Peyer's patch (tissue), 4 donors: ENCODE data around the gene DPYD.

ENCODE experiments used
- POLR2A ChIP-seq, 2 donors: fragments of 450-650 bp; IDR thresholded peaks; one replicate each; pipeline ENCODE4 v1.5.1; 2017; ENCODE audit warnings: antibody characterized with exemption in 2 of 2, mild to moderate bottlenecking in 2 of 2, moderate library complexity in 2 of 2
- TF ChIP-seq, protein P1 (sequence below), 6 experiments: fragments of 450-650 bp in 4 of 6; fragments of 200-600 bp in 2 of 6; sonication (generic) in 1 of 6; IDR thresholded peaks; one replicate each; pipeline ENCODE4 v1.5.1; 2017 to 2019; ENCODE audit warnings: antibody characterized with exemption in 6 of 6, mild to moderate bottlenecking in 3 of 6, moderate library complexity in 1 of 6

DNA sequence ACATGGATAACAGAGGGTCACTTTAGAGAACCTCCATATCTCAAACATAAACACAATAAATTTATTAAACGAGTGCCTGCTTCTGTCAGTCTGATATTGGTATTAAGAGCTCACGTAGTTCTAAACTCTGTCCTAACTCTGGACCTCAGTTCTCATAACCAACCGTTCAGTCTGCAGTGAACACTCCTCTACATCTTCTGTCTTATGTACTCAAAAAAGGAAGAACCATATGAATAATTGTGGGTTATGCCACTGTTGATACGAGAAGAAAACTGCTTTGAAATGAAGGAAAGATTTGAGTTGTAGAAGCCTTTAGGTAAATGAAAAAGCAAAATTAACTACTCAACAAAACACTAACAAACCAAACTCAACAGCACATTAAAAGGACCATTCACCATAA, 53.7 kb downstream of the DPYD start:
- no peak for TF ChIP-seq POLR2A (IDR thresholded peaks at IDR 0.05)
- TF ChIP-seq, protein P1, sequence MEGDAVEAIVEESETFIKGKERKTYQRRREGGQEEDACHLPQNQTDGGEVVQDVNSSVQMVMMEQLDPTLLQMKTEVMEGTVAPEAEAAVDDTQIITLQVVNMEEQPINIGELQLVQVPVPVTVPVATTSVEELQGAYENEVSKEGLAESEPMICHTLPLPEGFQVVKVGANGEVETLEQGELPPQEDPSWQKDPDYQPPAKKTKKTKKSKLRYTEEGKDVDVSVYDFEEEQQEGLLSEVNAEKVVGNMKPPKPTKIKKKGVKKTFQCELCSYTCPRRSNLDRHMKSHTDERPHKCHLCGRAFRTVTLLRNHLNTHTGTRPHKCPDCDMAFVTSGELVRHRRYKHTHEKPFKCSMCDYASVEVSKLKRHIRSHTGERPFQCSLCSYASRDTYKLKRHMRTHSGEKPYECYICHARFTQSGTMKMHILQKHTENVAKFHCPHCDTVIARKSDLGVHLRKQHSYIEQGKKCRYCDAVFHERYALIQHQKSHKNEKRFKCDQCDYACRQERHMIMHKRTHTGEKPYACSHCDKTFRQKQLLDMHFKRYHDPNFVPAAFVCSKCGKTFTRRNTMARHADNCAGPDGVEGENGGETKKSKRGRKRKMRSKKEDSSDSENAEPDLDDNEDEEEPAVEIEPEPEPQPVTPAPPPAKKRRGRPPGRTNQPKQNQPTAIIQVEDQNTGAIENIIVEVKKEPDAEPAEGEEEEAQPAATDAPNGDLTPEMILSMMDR (IDR thresholded peaks at IDR 0.05): no peak
